VCaP (cell line): ENCODE measurements around the gene RAB27A.

Experiments used
- H3K27ac ChIP-seq: fragments of 450-650 bp; 2 replicates; pipeline ENCODE4 v1.5.1; 2017
- CTCF ChIP-seq: fragments of 450-650 bp; conservative IDR thresholded peaks from 2 replicates; pipeline ENCODE4 v1.5.1; 2017; ENCODE audit warnings: mild to moderate bottlenecking, moderate library complexity

Gene RAB27A

GRCh38 chr15:55279746-55280351 is 9.8 kb downstream of the RAB27A start:
- no peak for TF ChIP-seq CTCF
- H3K27ac ChIP-seq, result no peak overlapping the region

GRCh38 chr15:55279100-55279745 is 10.4 kb downstream of the RAB27A start:
- no peak for TF ChIP-seq CTCF
- no peak overlapping the region for H3K27ac ChIP-seq

GRCh38 chr15:55277715-55278114 is 11.9 kb downstream of the RAB27A start:
- no peak for TF ChIP-seq CTCF
- no peak overlapping the region for H3K27ac ChIP-seq

- no peak overlapping the region for H3K27ac ChIP-seq
- TF ChIP-seq CTCF, result no peak
Measured at GRCh38 chr15:55277116-55277564, 12.5 kb downstream of the RAB27A start.

GRCh38 chr15:55276324-55276723 is 13.3 kb downstream of the RAB27A start:
- no peak overlapping the region for H3K27ac ChIP-seq
- TF ChIP-seq CTCF, result no peak

GRCh38 chr15:55270291-55270690 is 19.3 kb downstream of the RAB27A start:
- no peak overlapping the region for H3K27ac ChIP-seq
- TF ChIP-seq CTCF, result no peak

GRCh38 chr15:55268176-55268695 is 21.4 kb downstream of the RAB27A start:
- TF ChIP-seq CTCF, result no peak
- no peak overlapping the region for H3K27ac ChIP-seq
